HG03432 (cell line): ENCODE data around the gene ZXDC.

Experiments used
- ATAC-seq: cut with Tn5 transposase; IDR thresholded peaks from one replicate; pipeline ENCODE4 v1.9.1; 2021; ENCODE audit warnings: mild to moderate bottlenecking, moderate library complexity; ENCODE audit not compliant: unreplicated experiment

ZXDC gene

GRCh38 chr3:126439346-126439967, 36.2 kb downstream of the ZXDC start:
- ATAC-seq = no peak

- ATAC-seq = no peak
Observed at GRCh38 chr3:126438746-126439145, 36.9 kb downstream of the ZXDC start.

- no peak for ATAC-seq
Observed at GRCh38 chr3:126438186-126438585, 37.5 kb downstream of the ZXDC start.

- no peak for ATAC-seq
Observed at GRCh38 chr3:126436826-126437717, 38.6 kb downstream of the ZXDC start.

- ATAC-seq = no peak
Observed at GRCh38 chr3:126435456-126436315, 40.0 kb downstream of the ZXDC start.

GRCh38 chr3:126434931-126435411, 40.7 kb downstream of the ZXDC start:
- no peak for ATAC-seq

GRCh38 chr3:126434264-126434590, 41.5 kb downstream of the ZXDC start:
- ATAC-seq = no peak

GRCh38 chr3:126433496-126434263, 42.0 kb downstream of the ZXDC start:
- no peak for ATAC-seq

GRCh38 chr3:126433105-126433430, 42.6 kb downstream of the ZXDC start:
- no peak for ATAC-seq

GRCh38 chr3:126432361-126433104, 43.2 kb downstream of the ZXDC start:
- ATAC-seq = no peak

GRCh38 chr3:126431103-126431534, 44.6 kb downstream of the ZXDC start:
- peak; percentile 81 for ATAC-seq

GRCh38 chr3:126424751-126425150, 50.9 kb downstream of the ZXDC start:
- ATAC-seq = no peak

- ATAC-seq = no peak
Observed at GRCh38 chr3:126424039-126424717, 51.5 kb downstream of the ZXDC start.

GRCh38 chr3:126423191-126424038, 52.3 kb downstream of the ZXDC start:
- no peak for ATAC-seq

GRCh38 chr3:126422571-126423091, 53.1 kb downstream of the ZXDC start:
- ATAC-seq = no peak

- ATAC-seq = no peak
Observed at GRCh38 chr3:126422121-126422520, 53.6 kb downstream of the ZXDC start.

GRCh38 chr3:126421573-126422119, 54.0 kb downstream of the ZXDC start:
- no peak for ATAC-seq
